HepG2 (cell line): Measurements from ENCODE around the gene POLR1F. TPM values are rescaled to one million over a fixed set of nuclear protein-coding genes. Genes with fewer than 3 reads are reported as not detected.
A peak's percentile ranks its signal among the peaks of the same experiment; 100 is the strongest.

Experiments
- FOXP1 ChIP-seq, 2 experiments: fragments of 450-650 bp in 1 of 2; IDR thresholded peaks; 2 replicates each; pipeline ENCODE4 v1.6.1; 2017 to 2018; ENCODE audit warnings: antibody characterized with exemption in 1 of 2
- HNF1B ChIP-seq: sonication (generic); formaldehyde crosslinking; IDR thresholded peaks from 2 replicates; pipeline ENCODE4 v1.5.1; 2020; ENCODE audit warnings: mild to moderate bottlenecking, moderate library complexity, missing genetic modification reagents
- MED1 ChIP-seq: sonication (generic); formaldehyde crosslinking; IDR thresholded peaks from 2 replicates; pipeline ENCODE4 v1.4.0; 2020; ENCODE audit warnings: missing genetic modification reagents
- PPARG ChIP-seq: conservative IDR thresholded peaks from 2 replicates; pipeline ENCODE4 v1.6.1; 2016; ENCODE audit warnings: missing biosample characterization, missing genetic modification reagents
- XBP1 ChIP-seq: sonication (generic); formaldehyde crosslinking; IDR thresholded peaks from 2 replicates; pipeline ENCODE4 v1.5.0; 2020; ENCODE audit warnings: missing genetic modification reagents
- ZBTB2 ChIP-seq: sonication (generic); formaldehyde crosslinking; IDR thresholded peaks from 2 replicates; pipeline ENCODE4 v1.8.0; 2022; ENCODE audit warnings: low read depth, missing genetic modification reagents
- ZFY ChIP-seq: sonication (generic); formaldehyde crosslinking; IDR thresholded peaks from 2 replicates; pipeline ENCODE4 v1.4.0; 2020; ENCODE audit warnings: missing genetic modification reagents
- ZNF562 ChIP-seq: sonication (generic); formaldehyde crosslinking; IDR thresholded peaks from 2 replicates; pipeline ENCODE4 v1.8.0; 2022; ENCODE audit warnings: missing genetic modification reagents, borderline replicate concordance
- ZNF580 ChIP-seq: IDR thresholded peaks from 2 replicates; pipeline ENCODE4 v1.6.1; 2016; ENCODE audit warnings: low read depth, borderline replicate concordance
- polyA plus RNA-seq, 8 experiments: library from polyadenylated mRNA; depleted of rRNA in 3 of 8; stranded (reverse) in 7 of 8; unstranded in 1 of 8; fragments of >200 nt; fragmentation: Illumina TruSeq in 4 of 8; extraction: Trizol in 4 of 8; gene quantifications; 2 replicates each; pipeline versions ENCODE4 v1.2.1 to v1.2.3, GENCODE V29; 2011 to 2016; ENCODE audit warnings: low read depth in 4 of 8, missing spikeins in 1 of 8, mixed read lengths in 1 of 8; ENCODE audit not compliant: insufficient read depth in 1 of 8
- total RNA-seq, 5 experiments: library from RNA; depleted of rRNA; stranded (reverse); fragments of >200 nt; fragmentation: Illumina TruSeq; extraction: Trizol; gene quantifications; 2 replicates each; pipeline ENCODE4 v1.2.3, GENCODE V29; 2016; ENCODE audit warnings: low read depth in 1 of 5
- TF ChIP-seq, protein P1 (sequence below): sonication (generic); formaldehyde crosslinking; IDR thresholded peaks from 2 replicates; pipeline ENCODE4 v1.4.0; 2020; ENCODE audit warnings: missing genetic modification reagents, borderline replicate concordance
- TF ChIP-seq, protein P2 (sequence below): sonication (generic); formaldehyde crosslinking; conservative IDR thresholded peaks from 2 replicates; pipeline ENCODE4 v1.4.0; 2020; ENCODE audit warnings: missing genetic modification reagents
- TF ChIP-seq, protein P3 (sequence below): sonication (generic); formaldehyde crosslinking; IDR thresholded peaks from 2 replicates; pipeline ENCODE4 v1.5.0; 2020; ENCODE audit warnings: missing genetic modification reagents

The POLR1F gene
- total and polyA plus RNA-seq, 2 of the 13 experiments (the other 11 are each of a cell fraction or from before 2014, with no cell fraction given) = 8.0 to 14.9 TPM

- TF ChIP-seq, protein P1, sequence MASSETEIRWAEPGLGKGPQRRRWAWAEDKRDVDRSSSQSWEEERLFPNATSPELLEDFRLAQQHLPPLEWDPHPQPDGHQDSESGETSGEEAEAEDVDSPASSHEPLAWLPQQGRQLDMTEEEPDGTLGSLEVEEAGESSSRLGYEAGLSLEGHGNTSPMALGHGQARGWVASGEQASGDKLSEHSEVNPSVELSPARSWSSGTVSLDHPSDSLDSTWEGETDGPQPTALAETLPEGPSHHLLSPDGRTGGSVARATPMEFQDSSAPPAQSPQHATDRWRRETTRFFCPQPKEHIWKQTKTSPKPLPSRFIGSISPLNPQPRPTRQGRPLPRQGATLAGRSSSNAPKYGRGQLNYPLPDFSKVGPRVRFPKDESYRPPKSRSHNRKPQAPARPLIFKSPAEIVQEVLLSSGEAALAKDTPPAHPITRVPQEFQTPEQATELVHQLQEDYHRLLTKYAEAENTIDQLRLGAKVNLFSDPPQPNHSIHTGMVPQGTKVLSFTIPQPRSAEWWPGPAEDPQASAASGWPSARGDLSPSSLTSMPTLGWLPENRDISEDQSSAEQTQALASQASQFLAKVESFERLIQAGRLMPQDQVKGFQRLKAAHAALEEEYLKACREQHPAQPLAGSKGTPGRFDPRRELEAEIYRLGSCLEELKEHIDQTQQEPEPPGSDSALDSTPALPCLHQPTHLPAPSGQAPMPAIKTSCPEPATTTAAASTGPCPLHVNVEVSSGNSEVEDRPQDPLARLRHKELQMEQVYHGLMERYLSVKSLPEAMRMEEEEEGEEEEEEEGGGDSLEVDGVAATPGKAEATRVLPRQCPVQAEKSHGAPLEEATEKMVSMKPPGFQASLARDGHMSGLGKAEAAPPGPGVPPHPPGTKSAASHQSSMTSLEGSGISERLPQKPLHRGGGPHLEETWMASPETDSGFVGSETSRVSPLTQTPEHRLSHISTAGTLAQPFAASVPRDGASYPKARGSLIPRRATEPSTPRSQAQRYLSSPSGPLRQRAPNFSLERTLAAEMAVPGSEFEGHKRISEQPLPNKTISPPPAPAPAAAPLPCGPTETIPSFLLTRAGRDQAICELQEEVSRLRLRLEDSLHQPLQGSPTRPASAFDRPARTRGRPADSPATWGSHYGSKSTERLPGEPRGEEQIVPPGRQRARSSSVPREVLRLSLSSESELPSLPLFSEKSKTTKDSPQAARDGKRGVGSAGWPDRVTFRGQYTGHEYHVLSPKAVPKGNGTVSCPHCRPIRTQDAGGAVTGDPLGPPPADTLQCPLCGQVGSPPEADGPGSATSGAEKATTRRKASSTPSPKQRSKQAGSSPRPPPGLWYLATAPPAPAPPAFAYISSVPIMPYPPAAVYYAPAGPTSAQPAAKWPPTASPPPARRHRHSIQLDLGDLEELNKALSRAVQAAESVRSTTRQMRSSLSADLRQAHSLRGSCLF (CRISPR knock-in tag) = no peak
- no peak for TF ChIP-seq ZNF580 (CRISPR knock-in tag)
- 0 out of 2 replicates have a peak, but pooled peaks have one; percentile 37 for TF ChIP-seq ZNF562
- TF ChIP-seq ZFY = peak; percentile 77
- no peak for TF ChIP-seq XBP1 (CRISPR knock-in tag)
- TF ChIP-seq ZBTB2 (CRISPR knock-in tag) = no peak
- peak; percentile 86 for TF ChIP-seq MED1 (CRISPR knock-in tag)
- TF ChIP-seq, protein P2, sequence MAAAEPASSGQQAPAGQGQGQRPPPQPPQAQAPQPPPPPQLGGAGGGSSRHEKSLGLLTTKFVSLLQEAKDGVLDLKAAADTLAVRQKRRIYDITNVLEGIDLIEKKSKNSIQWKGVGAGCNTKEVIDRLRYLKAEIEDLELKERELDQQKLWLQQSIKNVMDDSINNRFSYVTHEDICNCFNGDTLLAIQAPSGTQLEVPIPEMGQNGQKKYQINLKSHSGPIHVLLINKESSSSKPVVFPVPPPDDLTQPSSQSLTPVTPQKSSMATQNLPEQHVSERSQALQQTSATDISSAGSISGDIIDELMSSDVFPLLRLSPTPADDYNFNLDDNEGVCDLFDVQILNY (CRISPR knock-in tag) = peak; percentile 86
- TF ChIP-seq HNF1B = peak; percentile 52; the same call in 1 of the 2 replicates
- no peak for TF ChIP-seq FOXP1 (IDR thresholded peaks at IDR 0.05)
- TF ChIP-seq FOXP1 (CRISPR knock-in tag; IDR thresholded peaks at IDR 0.05) = 0 out of 2 replicates have a peak, but pooled peaks have one; percentile 5
- peak; percentile 23; the same call in 1 of the 2 replicates for TF ChIP-seq PPARG (CRISPR knock-in tag)
- TF ChIP-seq, protein P3, sequence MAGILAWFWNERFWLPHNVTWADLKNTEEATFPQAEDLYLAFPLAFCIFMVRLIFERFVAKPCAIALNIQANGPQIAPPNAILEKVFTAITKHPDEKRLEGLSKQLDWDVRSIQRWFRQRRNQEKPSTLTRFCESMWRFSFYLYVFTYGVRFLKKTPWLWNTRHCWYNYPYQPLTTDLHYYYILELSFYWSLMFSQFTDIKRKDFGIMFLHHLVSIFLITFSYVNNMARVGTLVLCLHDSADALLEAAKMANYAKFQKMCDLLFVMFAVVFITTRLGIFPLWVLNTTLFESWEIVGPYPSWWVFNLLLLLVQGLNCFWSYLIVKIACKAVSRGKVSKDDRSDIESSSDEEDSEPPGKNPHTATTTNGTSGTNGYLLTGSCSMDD = peak; percentile 9; the same call in 1 of the 2 replicates
These were observed at the start of gene POLR1F (continued) for GRCh38 chr7:19708397-19709248.
